HG03095 (cell line): ENCODE results near the gene DERA.
"Not testable (repeated sequence)": the region's sequence is repeated elsewhere in the genome, so short reads cannot be mapped to it uniquely, and the experiment has no call there.

Source experiments
- ATAC-seq: cut with Tn5 transposase; IDR thresholded peaks from one replicate; pipeline ENCODE4 v1.9.1; 2021; ENCODE audit warnings: moderate library complexity; ENCODE audit not compliant: unreplicated experiment

DERA gene

DNA sequence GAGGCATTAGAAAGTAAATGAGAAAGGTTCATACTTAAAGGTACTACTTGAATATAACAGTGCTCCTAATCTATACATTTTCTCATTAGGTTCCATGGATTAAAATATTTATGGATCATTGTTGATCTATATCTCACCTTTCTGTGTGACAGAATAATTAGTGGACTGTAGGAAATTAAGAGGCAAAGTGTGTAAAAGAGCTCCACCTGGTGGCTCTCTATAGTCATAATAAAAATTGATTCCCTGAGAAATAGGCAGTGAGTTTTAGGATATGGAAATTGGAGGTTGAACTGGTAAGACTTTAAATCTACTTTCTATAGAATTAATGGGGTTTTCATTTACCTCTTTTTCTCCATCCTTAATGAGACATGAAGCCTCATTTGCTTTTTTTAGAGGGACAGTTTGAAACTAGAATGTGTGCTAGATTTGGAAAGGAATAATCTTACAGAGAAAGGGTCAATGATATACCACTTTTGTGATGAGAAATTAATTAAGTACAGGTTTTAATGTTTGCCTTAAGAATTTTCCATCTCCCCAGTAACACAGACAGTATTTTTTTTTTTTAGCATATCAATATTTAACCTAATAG lies 11.8 kb upstream of the DERA start:
- no peak for ATAC-seq

DNA sequence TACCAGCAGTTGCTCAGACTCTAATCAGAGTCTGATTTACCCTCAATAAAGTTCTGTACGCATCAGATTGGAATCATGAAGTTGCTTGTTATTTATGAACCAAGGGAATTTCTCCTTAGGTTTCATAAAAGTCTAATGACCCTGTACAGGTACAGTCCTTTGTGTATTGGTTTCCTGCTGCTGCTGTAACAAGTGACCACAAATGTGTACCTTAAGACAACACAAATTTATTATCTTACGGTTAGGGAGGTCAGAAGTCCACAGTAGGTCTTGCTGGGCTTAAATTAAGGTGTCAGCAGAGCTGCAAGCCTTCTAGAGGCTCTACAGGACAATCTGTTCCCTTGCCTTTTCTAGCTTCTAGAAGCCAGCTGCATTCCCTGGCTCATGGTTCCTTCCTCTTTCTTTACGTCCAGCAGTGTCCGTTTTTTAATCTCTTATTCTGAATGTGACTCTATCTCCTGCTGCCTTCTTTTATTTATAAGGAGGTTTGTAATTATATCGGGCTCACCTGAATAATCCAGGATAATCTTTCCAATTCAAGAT lies 6.7 kb upstream of the DERA start:
- ATAC-seq, result no peak

DNA sequence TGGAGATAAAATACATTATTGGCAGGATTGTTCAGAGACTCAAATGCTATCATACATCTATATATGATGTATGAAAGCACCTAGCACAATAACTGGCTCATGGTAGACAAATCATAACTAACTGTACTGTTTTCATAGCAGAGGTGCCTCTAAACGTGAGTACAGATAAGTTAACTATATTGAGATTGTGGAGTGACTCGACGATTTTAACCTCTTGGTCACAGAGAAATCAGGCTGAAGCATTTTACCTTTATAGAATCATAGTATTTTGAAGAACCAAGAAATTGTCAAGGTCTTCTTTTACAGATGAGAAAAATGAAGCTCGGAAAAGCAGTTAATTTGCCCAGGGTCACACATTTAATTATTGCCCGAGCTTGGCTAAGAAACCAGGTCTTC lies 666 bp upstream of the DERA start:
- no peak for ATAC-seq

DNA sequence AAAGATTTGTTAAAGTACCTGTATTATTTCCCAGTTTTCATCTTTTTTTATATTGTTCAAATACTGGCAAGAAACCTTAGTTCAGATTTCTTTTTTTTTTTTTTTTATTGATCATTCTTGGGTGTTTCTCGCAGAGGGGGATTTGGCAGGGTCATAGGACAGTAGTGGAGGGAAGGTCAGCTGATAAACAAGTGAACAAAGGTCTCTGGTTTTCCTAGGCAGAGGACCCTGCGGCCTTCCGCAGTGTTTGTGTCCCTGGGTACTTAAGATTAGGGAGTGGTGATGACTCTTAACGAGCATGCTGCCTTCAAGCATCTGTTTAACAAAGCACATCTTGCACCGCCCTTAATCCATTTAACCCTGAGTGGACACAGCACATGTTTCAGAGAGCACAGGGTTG lies 799 bp downstream of the DERA start:
- not testable (repeated sequence) for ATAC-seq

DNA sequence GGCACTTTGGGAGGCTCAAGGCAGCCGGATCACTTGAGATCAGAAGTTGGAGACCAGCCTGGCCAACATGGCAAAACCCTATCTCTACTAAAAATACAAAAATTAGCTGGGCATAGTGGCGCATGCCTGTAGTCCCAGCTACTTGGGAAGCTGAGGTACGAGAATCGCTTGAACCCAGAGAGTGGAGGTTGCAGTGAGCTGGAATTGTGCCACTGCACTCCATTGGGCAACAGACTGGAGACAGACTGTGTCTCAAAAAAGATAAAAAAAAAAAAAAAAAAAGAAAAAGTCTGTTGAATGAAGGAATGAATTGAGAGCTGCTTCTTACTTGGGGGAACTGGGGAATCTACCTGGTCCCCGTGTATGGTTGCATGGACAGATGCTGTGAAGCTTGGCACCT lies 3.0 kb downstream of the DERA start:
- ATAC-seq, result not testable (repeated sequence)

DNA sequence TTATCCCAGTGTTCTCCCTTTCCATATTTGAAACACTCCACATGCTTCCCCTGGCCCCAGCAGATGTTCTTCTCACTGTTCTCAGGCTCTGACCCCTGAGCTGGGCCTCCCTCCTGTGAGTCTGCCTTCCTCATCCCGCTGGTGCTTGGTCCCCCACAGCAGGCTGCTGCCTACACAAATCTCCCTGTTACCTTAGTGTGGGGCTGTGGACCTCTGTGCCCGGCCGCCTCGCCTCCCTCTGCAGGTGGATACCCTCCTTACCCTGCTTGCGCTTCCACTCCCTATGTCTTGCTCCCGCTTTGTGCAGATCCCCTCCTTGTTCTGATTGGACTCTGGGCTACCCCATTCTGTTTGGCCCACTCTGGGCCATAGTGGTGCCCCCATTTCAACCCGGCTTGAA lies 6.9 kb downstream of the DERA start:
- ATAC-seq, result no peak

DNA sequence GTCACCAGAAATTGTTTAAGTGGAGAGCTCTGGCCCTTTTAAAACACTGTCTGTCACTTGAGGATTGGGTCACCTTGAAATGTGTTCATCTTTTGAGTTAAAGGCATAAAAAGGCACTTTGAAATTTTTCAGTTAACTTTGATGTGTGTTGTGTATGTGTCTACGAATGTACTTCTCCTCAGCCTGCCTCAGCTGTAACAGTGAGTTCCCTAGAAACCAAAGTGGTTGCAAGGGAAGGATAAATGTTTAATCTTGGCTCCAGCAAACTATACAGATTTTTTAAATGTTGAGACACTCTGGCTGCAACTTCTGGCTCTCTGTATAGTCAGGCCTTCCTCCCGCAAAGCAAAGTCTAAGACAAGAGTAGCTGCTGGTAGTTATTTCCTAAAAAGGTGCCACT lies 8.3 kb downstream of the DERA start:
- no peak for ATAC-seq

DNA sequence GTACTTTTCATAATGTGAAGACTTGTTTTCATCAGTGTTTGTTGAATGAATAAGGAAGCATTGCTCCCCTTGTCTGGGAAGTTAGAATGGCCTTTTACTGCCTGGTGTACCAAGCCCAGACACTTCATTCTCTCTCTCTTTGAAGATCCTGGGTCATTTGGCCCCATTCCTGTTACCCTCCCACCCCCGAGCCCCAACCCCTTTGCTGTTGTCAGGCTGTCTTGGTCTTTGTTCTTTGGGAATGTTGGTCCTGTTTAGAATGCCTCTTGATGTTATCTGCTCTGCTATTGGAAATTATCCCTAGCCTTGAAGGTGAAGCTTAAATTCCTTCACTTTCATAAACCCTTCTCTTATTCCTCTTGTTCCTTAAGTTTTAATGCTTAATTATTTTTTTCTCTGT lies 13.8 kb downstream of the DERA start:
- ATAC-seq, result no peak

DNA sequence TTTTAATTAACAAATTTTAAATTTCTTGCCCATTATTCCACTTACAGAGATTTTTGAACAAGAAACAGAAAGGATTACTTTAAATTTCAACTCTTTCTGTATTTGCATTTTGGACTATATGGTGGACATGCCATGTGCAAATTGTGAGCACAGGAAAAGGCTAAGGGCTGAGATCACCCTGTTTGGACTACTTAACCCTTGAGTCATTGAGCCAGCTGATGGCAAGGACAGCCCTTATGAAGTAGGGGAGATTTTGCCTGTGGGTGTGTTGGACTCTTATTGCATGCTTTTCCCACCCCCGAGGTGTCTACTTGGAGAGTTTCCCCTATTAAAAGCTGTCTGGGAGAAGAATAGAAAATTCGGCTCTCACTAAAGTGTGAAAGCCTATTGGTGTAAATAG lies 17.2 kb downstream of the DERA start:
- ATAC-seq, result no peak

DNA sequence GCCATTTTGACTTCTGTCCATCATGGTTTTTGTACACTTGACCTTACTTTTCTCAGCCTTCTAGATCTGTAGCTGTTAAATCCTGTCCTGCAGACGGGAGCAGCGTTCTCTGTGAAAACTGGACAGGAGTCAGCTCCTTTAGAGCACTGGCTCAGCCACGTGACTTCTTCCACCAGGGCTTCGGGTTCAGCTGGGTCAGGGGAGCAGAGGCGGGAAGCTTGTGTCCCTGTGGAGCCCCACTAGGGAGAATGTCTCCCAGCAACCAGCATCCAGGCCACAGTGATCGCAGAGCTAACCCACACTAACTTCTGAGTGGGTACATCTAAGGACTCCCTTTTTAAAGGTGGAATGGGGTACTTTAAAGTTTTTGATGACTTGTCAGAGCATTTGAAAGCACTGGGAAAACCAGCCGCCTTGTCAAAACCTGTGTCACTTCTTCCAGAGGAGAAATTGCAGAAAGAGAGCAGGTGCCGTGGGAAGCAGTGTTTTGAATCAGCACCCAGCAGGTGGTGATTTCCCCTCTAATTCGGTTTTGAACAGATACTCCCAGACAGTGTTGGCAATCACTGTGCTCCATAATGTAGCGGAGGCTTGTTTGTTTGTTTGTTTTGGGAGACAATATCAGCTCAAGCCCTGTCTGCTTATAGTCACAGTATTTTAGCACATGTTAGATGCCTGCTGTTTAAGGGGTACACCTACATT lies 17.9 kb downstream of the DERA start:
- no peak for ATAC-seq

DNA sequence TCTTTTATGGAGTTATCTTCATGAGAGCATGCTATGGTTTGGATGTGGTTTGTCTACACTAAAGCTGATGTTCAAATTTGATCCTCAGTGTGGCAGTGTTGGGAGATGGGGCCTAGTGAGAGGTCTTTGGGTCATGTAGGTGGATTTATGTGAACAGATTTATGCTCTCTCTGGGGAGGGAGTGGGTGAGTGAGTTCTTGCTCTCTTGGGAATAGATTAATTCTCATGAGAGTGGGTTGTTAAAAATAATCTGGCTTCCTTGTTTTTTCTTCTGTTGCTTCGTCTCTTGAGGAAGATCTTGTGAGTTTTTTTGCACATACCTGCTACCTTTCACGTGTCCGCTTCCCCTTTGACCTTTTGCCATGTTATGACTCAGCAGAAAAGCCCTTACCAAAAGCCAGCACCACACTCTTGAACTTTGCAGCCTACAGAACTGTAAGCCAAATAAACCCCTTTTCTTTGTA lies 20.5 kb downstream of the DERA start:
- peak; percentile 54 for ATAC-seq

DNA sequence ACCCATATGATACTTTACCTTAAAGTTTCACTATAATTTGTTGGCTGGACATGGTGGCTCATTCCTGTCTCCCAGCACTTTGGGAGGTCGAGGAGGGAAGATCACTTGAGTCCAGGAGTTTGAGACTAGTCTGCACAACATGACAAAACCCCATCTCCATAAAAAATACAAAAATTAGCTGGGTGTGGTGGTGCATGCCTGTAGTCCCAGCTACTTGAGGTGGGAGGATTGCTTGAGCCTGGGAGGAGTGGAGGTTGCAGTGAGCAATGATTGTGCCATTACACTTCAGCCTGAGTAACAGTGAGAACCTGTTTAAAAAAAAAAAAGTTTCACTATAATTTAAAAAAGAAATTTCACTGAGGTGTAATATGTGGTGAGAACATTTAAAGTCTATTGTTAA lies 21.2 kb downstream of the DERA start:
- ATAC-seq, result no peak

DNA sequence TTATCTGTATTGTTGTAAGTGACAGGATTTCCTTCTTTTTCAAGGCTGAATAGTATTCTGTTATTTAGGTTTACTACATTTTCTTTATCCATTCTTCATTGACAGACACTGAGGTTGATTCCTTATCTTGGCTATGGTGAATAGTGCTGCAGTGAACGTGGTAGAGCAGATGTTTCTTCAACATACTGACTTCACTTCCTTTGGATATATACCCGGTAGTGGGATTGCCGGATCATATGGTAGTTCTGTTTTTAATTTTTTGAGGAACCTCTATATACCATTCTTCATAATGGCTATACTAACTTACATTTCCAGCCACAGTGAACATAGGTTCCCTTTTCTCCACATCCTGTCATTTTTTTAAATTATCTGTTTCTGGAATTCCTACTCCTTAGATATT lies 21.8 kb downstream of the DERA start:
- no peak for ATAC-seq

DNA sequence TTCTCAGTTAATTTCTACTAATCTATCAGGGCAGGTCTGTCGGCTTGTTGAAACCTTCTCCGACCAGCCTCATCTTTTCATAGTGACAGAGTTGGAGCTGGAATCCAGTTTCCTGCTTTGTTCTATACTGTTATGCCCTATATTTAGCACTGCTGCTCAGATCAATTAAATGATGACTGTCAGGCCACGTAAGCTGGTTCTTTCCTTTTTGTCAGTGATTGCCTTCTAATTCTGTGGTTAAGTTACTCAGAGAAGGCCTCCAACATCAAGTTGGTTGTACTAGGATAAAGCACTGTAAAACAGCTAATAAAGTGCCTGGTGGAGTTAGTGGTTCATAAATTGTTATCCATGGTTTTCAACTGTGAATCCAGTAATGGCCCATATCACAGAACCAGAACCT lies 22.6 kb downstream of the DERA start:
- ATAC-seq, result no peak

DNA sequence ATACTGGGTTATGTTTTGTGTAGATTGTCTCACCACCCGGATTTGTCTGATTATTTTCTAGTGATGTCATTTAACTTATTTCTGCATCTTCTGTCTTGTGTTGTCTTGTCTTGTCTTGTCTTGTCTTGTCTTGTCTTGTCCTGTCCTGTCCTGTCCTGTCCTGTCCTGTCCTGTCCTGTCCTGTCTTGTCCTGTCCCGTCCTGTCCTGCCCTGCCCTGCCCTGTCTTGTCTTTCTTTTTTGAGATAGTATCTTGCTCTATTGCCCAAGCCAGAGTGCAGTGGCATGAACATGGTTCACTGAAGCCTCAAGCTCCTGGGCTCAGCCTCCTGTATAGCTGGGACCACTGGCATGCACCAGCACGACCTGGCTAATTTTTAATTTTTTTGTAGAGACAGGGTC lies 25.6 kb downstream of the DERA start:
- ATAC-seq, result no peak

DNA sequence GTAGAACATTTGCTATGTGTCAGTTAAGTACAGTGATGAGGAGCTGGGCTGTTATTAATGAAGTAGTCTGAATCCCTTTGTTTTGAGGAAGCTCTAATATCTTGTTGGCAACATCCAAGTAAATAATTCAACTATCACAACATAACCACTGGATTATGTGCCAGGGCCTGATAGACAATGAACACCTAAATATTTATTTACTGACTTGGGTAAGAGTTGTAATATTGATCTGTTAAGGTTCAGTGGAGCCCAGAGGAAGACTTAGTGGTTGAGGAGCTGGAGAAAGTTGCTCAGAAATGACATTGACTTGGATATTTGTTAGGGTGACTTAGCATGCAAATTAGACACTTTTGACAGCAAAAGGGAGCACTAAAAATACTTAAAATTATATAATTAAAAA lies 26.8 kb downstream of the DERA start:
- no peak for ATAC-seq

DNA sequence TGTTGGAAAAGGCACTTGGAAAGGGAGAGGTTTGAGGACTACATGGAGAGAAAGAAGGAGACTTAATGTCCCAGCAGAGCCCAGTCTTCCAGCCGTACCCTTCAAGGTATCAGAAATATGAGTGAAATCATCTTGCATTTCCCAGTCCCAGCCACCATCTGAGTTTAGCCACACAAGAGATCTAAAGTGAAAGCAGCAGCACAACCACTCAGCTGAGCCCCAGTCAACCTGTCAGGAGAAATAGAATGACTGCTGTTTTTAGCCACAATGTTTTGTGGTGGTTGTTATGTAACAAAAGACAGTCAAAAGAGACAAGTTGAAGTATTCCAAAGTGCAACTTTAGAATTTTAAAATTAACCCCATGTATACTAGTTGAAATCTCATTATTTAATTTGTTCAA lies 28.0 kb downstream of the DERA start:
- ATAC-seq, result no peak

DNA sequence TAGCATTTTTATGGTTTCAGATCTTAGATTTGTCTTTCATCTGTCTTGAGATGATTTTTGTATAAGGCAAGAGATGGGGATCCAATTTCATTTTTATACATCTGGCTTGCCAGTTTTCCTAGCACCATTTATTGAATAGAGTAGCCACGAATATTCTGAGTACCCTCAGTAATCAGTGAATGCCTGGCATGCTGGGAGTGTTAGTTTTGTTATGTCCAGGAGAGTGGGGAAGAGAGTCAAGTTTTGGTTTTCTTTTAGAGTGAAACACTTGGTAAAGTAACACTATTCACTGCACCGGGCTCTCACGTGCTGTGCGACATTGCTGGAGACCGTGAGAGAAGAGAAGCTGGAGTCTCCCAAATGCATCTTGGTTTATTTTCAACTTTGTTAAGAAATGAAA lies 31.3 kb downstream of the DERA start:
- ATAC-seq, result no peak

DNA sequence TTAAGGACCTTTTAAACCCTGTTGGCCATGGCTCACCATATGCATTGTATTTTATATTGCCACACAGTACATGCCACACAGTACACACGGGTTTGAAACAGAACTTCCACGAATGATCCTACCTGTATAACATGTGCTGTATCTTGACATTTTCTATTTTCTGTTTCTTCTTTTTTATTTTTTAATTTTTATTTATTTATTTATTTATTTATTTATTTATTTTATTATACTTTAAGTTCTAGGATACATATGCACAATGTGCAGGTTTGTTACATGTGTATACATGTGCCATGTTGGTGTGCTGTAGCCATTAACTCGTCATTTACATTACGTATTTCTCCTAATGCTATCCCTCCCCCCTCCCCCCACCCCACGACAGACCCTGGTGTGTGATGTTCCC lies 32.4 kb downstream of the DERA start:
- ATAC-seq, result not testable (repeated sequence)

DNA sequence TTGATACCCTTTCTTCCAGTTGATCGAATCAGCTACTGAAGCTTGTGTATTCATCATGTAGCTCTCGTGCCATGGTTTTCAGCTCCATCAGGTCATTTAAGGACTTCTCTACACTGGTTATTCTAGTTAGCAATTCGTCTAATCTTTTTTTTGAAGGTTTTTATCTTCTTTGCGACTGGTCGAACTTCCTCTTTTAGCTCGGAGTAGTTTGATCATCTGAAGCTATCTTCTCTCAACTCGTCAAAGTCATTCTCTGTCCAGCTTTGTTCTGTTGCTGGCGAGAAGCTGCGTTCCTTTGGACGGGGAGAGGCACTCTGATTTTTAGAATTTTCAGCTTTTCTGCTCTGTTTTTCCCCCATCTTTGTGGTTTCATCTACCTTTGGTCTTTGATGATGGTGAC lies 37.3 kb downstream of the DERA start:
- ATAC-seq, result not testable (repeated sequence)

DNA sequence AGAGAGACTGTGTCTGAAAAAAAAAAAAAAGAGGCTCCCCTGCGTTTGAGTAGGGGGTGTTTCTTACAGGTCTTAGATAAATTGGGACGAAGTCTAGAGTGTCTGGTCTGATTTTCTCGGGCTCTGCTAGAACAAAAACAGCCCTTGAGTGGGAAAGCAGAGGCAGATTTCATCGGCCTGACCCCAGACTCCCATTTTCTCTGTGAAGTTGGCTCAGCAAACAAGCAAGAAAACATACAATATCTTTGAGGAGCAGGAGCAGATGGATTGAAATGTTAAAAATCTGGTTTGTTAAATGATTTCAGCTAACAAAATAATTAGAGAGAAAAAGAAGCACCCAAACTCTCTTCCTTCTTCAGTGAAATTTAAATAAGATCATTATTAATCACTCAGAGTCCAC lies 44.1 kb downstream of the DERA start:
- ATAC-seq, result no peak

DNA sequence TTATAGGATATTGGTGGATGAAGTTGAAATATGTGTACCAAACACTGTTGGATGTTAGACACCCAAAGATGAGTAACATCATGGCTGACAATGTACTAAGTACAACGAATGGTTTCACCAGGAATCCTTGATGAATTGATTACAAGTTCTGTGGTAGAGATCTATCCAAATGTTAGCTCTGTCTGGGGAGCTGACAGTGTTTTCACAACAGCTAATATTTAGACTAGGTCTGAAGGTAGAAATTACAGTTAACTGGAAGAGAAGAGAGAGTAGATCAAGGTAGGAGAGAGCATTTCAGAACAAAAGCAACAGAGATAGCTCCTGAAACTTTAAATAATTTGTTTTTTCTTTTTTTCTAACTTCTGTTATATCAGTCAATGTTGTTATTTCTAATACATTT lies 44.9 kb downstream of the DERA start:
- no peak for ATAC-seq
